GM21515 (cell line): Measurements from ENCODE around the gene DNAJC3.

Experiments used
- ATAC-seq: cut with Tn5 transposase; IDR thresholded peaks from one replicate; pipeline ENCODE4 v1.9.1; 2021; ENCODE audit not compliant: unreplicated experiment

DNAJC3 gene

DNA sequence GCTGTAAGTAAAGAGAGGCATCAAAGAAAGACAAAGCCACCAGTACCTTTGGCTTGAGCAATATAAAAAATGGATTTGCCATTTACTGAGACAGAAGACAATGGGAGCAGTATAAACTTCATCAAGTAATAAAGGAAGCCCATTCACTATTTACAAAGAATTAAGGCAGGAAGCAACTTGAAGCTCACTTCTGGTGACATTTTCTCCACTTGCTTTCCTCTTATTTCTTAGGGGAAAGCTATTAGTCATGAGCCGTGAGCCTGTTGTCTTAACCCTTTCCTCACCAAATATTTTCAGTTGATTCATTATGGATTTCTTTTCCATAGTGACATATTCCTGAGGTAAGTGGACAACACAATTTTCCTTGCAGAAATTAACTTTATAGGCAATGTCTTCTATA, 156.8 kb downstream of the DNAJC3 start:
- no peak for ATAC-seq

DNA sequence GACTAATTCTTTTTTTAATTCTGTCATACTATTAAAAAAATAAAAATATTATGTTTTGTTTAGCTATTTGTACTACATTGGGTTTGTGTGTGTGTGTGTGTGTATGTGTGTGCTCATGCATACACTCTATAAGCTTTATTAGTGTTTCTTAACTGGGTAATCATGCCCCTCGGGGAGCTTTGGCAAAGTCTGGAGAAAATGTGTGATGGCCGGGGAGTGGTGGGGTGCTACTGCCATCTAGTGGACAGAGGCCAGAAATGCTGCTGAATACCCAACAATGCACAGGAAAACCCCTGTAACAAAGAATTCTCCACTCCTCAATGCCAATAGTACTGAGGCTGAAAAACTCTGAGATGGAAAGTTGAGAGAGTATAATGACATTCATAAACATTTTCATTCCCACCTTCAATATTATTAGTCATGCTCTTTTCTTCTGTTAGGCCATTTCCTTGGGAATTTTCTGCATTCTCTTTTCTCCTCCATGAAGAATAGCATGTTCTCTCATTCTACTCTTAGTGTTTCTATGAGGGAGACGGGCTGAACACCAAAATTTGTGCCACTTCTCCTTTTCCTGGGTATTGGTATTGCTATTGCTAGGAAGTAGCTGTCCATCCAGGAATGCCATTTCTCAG, 157.3 kb downstream of the DNAJC3 start:
- peak; percentile 93 for ATAC-seq

DNA sequence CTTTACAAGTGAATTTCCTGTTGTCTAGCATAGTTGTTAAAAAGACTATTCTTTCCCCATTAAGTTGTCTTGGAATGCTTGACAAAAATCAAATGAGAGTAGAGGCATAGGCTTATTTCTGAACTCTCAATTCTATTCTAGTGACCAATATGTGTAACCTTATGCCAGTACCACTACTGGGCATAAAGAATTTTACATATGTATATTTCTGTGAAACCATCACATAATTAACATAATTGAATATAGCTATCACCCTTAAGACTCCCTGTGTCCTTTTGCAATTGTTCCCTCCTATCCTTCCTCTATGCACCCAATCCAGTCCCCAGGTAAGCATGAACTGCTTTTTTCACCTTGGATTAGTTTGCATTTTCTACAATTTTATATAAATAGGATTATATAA, 165.0 kb downstream of the DNAJC3 start:
- ATAC-seq, result no peak

DNA sequence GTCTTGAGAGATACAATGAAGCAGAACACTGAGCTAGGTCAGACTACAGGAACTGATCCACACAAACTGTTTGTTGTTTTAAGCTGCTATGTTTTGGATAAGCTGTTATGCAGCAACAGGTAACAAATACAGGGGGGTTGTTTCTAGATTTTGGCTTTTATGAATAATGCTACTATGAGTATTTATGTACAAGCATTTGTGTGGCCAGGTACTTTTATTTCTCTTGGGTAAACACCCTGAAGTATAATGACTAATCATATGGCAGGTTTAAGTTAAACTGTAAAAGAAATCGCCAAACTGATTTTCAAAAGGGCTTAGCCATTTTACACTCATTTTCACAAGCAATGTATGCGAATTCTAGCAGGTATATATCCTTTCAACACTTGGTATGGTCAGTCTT, 166.0 kb downstream of the DNAJC3 start:
- ATAC-seq, result no peak
